ENCODE results near the gene UBAC2.

UBAC2 gene

GRCh38 chr13:99250982-99251825 is 50.5 kb downstream of the UBAC2 start:
- DNase-seq = no peak

GRCh38 chr13:99251921-99252320 is 51.3 kb downstream of the UBAC2 start:
- no peak for DNase-seq

- DNase-seq = no peak
Observed at GRCh38 chr13:99254830-99255229, 54.2 kb downstream of the UBAC2 start.

GRCh38 chr13:99255271-99255670 is 54.6 kb downstream of the UBAC2 start:
- no peak for DNase-seq

- no peak for DNase-seq
Observed at GRCh38 chr13:99256283-99256682, 55.6 kb downstream of the UBAC2 start.

- DNase-seq = no peak
Observed at GRCh38 chr13:99256709-99257108, 56.1 kb downstream of the UBAC2 start.

- no peak for DNase-seq
Observed at GRCh38 chr13:99257291-99257690, 56.6 kb downstream of the UBAC2 start.

GRCh38 chr13:99258210-99258860 is 57.7 kb downstream of the UBAC2 start, which contains the start of gene GPR18:
Gene GPR18, minus strand, starts transcription at chr13:99258379. Its CDS starts 2,507 bp downstream, at chr13:99255872.
- DNase-seq = peak; percentile 72

- DNase-seq = no peak
Observed at GRCh38 chr13:99258946-99259345, 58.3 kb downstream of the UBAC2 start.

GRCh38 chr13:99260216-99260615 is 59.6 kb downstream of the UBAC2 start:
- DNase-seq = no peak

- DNase-seq = no peak
Observed at GRCh38 chr13:99261059-99261458, 60.4 kb downstream of the UBAC2 start.

- DNase-seq = no peak
Observed at GRCh38 chr13:99263126-99263785, 62.6 kb downstream of the UBAC2 start.

GRCh38 chr13:99264051-99264450 is 63.4 kb downstream of the UBAC2 start:
- DNase-seq = no peak

- DNase-seq = no peak
Observed at GRCh38 chr13:99265162-99265800, 64.6 kb downstream of the UBAC2 start.

- no peak for DNase-seq
Observed at GRCh38 chr13:99265821-99266426, 65.3 kb downstream of the UBAC2 start.

- DNase-seq = no peak
Observed at GRCh38 chr13:99266827-99267226, 66.2 kb downstream of the UBAC2 start.

- no peak for DNase-seq
Observed at GRCh38 chr13:99267927-99268326, 67.3 kb downstream of the UBAC2 start.

GRCh38 chr13:99268822-99269221 is 68.2 kb downstream of the UBAC2 start:
- DNase-seq = no peak

GRCh38 chr13:99269627-99270241 is 69.1 kb downstream of the UBAC2 start:
- no peak for DNase-seq

GRCh38 chr13:99270518-99270917 is 69.9 kb downstream of the UBAC2 start:
- DNase-seq = no peak

- DNase-seq = no peak
Observed at GRCh38 chr13:99271249-99271648, 70.6 kb downstream of the UBAC2 start.

- no peak for DNase-seq
Observed at GRCh38 chr13:99272481-99272880, 71.8 kb downstream of the UBAC2 start.
